Activated T-helper 17 cell treated with anti-CD3 and anti-CD28 coated beads, Interleukin-2, amount 50 U/mL, for 72 hours (primary cell): ENCODE results near the gene AIPL1. TPM values are rescaled to one million over a fixed set of nuclear protein-coding genes. Genes with fewer than 3 reads are reported as not detected.
A peak's percentile ranks its signal among the peaks of the same experiment; 100 is the strongest.

ENCODE experiments used
- ATAC-seq: fragments of 150-1000 bp; cut with Tn5 transposase; replicated peaks from 2 replicates; pipeline ENCODE4 v1.10.0; 2021; ENCODE audit warnings: mild to moderate bottlenecking, moderate library complexity
- H3K27ac Mint-ChIP-seq: one replicate; pipeline ENCODE4 v1.8.0; 2022; ENCODE audit warnings: mixed read lengths
- H3K27me3 Mint-ChIP-seq: one replicate; pipeline ENCODE4 v1.8.0; 2022; ENCODE audit warnings: mixed read lengths
- H3K36me3 Mint-ChIP-seq: one replicate; pipeline ENCODE4 v1.8.0; 2022; ENCODE audit warnings: low read depth, mild to moderate bottlenecking, mixed read lengths
- H3K4me1 Mint-ChIP-seq: one replicate; pipeline ENCODE4 v1.8.0; 2022; ENCODE audit warnings: mixed read lengths
- H3K4me3 Mint-ChIP-seq: one replicate; pipeline ENCODE4 v1.8.0; 2022; ENCODE audit warnings: mild to moderate bottlenecking, mixed read lengths
- H3K9me3 Mint-ChIP-seq: one replicate; pipeline ENCODE4 v1.8.0; 2022; ENCODE audit warnings: mixed read lengths
- total RNA-seq, 2 donors: library from RNA; stranded (reverse); gene quantifications; one replicate each; pipeline ENCODE4 v1.2.3, GENCODE V29; 2022

Gene AIPL1
- total RNA-seq, 2 donors from 2014 or later: not detected

DNA sequence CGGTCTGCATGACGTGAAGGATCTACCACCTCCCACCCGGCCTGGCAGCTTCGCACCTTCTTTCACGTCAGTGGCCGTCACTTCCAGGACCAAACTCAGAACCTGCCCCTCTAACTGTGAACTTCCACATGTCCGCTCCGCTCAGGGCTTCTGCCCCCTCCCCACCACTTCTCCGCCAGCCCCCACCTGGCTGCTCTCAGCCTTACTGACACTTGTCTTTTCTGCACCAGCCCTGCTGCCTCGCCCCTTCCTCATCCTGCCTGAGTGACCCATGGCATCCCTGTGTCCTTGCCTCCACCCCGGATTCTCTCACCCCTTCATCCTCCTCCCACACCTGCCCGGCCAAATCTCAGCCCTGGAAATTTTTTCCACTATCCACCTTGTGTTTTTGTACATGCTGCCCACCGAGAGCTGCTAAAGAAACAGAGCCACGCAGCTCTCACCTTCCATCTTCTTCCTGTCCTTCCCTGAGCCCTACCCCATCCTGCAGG lies 23.6 kb upstream of the AIPL1 start:
- Mint-ChIP-seq H3K4me1 (peaks cover 18% of the 10 kb centered on the region), H3K27ac (no peak overlapping the region), H3K9me3 (no peaks in the 10 kb centered on the region), H3K4me3 (no peak overlapping the region), H3K36me3 (no peaks in the 10 kb centered on the region), H3K27me3 (peaks cover 4% of the 10 kb centered on the region)
- ATAC-seq: no peak

DNA sequence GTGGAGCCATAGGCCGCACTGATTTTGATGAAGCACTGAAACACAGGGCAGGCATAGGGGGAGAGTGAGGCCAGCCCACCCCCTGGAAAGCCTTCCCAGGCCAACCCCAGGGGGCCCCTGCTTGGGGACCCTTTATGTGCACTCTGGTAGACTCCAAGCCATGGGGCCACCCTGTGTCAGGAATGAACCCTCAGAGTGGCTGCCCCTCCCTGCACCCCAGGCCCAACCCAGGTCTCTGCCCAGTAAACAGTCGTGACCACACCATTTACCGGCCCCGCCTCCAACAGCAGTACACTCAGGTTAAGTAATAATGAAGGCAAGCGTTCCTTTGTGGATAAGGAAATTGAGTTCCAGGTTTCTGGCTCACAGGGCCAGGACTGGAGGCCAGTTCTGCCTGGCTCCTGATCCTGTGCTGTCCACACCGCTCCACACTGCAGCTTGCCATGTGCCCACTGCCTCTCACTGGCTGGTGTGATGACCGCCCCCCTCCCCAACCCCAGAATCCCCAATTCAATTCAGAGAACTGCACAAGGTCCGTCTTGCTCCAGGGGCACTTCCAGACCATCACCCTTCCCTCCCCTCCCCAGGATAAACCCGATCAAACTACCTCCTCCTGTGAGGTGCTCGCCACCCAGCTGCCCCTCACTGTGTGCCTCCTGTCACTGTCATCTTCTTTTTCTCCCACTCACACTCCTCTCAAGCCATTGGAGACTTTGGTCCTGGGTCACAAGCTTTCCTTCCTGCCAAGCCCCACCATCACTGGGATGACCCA lies 23.0 kb upstream of the AIPL1 start:
- Mint-ChIP-seq H3K4me3 (no peak overlapping the region), H3K36me3 (no peaks in the 10 kb centered on the region), H3K9me3 (no peaks in the 10 kb centered on the region), H3K4me1 (peaks cover 18% of the 10 kb centered on the region), H3K27ac (no peak overlapping the region), H3K27me3 (peaks cover 4% of the 10 kb centered on the region)
- no peak for ATAC-seq

DNA sequence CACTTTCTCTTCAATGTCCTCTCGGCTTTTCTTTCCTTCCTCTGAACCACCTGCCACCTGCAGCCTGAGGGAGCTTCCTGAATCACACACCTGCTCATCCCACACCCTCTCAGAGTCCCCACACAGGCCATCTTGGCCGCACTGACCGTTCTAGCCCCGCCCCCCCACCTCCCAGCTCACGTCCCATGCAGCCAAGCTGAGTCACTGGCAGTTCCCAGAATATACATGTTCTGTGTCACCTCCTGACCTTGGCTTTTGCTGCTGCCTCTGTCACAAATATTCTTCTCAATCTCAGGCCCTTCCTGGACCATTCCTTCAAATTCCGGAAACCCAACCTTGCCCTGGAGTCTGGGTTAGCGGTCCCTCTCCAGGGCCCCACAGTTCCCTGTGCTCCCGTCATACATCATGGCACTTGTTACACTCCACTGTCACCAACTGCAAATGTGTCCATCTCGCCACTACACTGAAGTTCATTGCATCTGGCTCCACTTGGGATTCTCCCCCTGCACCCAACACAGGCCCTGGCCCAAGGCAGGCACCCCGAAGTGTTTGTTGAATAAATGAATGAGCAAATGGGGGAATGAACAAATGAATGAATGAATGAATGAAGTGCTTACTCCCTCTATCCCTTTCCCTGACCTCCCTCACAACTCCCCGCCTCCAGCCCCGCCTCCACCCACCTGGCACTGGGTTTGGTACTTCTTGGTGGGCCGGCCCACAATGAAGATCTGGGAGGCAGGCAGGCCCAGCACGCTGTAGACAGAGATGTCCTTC lies 22.2 kb upstream of the AIPL1 start:
- peak overlapping the region; percentile 22 for H3K4me3 Mint-ChIP-seq
- peak overlapping the region; percentile 3 for H3K27ac Mint-ChIP-seq
- no peaks in the 10 kb centered on the region for H3K9me3 Mint-ChIP-seq
- ATAC-seq: peak; percentile 60
- H3K36me3 Mint-ChIP-seq: no peaks in the 10 kb centered on the region
- no peaks in the 10 kb centered on the region for H3K27me3 Mint-ChIP-seq
- H3K4me1 Mint-ChIP-seq: peaks cover 15% of the 10 kb centered on the region

DNA sequence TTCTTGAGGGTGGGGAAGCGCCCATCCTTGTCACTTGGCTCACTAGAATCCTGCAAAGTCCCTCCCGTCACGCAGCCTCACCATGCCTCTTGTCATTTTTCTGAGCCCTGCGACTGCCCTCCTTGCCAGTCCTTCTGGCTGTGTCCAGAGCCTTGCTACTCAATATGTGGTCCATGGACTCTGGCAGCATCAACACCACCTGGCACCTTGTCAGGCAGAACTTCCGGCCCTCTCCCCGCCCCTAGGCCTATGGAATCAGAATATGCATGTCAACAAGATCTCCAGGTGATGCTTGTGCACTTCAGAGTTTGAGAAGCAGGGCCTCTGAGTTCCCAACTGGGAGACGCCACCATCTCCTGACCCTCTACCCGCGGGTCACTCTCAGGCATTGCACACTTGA lies 21.4 kb upstream of the AIPL1 start:
- ATAC-seq: no peak
- no peaks in the 10 kb centered on the region for H3K36me3 Mint-ChIP-seq
- peak overlapping the region; percentile 22 for H3K4me3 Mint-ChIP-seq
- peaks cover 9% of the 10 kb centered on the region for H3K4me1 Mint-ChIP-seq
- no peaks in the 10 kb centered on the region for H3K27me3 Mint-ChIP-seq
- peak overlapping the region; percentile 3 for H3K27ac Mint-ChIP-seq
- no peaks in the 10 kb centered on the region for H3K9me3 Mint-ChIP-seq

DNA sequence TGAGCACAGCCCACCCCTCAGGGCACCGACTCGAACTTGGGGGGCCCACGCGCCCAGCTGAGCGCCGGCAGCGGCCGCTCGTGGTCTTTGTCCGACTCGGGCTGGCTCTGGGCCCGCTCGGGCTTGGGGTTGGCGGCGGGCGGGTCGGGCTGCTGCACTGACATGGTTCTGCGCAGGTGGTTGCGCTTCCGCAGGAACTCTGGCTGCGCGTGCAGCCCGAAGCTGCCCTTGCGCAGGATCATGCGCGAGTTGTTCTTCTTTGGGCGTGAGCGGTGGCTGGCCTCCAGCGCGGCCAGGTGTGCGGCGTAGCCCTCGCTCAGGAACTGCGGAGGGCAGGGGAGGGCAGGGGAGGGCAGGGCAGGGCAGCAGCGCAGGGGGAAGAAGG lies 20.4 kb upstream of the AIPL1 start:
- Mint-ChIP-seq H3K36me3 (no peaks in the 10 kb centered on the region), H3K27ac (no peak overlapping the region), H3K9me3 (no peaks in the 10 kb centered on the region), H3K4me1 (peaks cover 14% of the 10 kb centered on the region), H3K4me3 (no peak overlapping the region), H3K27me3 (no peaks in the 10 kb centered on the region)
- ATAC-seq: peak; percentile 72

GRCh38 chr17:6454495-6455320 lies 19.8 kb upstream of the AIPL1 start:
- peak overlapping the region; percentile 37 for H3K4me3 Mint-ChIP-seq

GRCh38 chr17:6453279-6454024 lies 18.5 kb upstream of the AIPL1 start:
- Mint-ChIP-seq H3K4me1 (peaks cover 14% of the 10 kb centered on the region), H3K9me3 (no peaks in the 10 kb centered on the region), H3K36me3 (no peaks in the 10 kb centered on the region), H3K27me3 (no peaks in the 10 kb centered on the region), H3K27ac (no peak overlapping the region), H3K4me3 (peak overlapping the region; percentile 15)
- no peak for ATAC-seq

More at GRCh38 chr17:6454495-6455320, 19.8 kb upstream of the AIPL1 start:
- no peak for ATAC-seq
- Mint-ChIP-seq H3K4me1 (peaks cover 14% of the 10 kb centered on the region), H3K27ac (no peak overlapping the region), H3K36me3 (no peaks in the 10 kb centered on the region), H3K9me3 (no peaks in the 10 kb centered on the region), H3K27me3 (no peaks in the 10 kb centered on the region)

- peaks cover 14% of the 10 kb centered on the region for H3K4me1 Mint-ChIP-seq
- no peaks in the 10 kb centered on the region for H3K36me3 Mint-ChIP-seq
- no peak overlapping the region for H3K27ac Mint-ChIP-seq
- no peaks in the 10 kb centered on the region for H3K9me3 Mint-ChIP-seq
- H3K27me3 Mint-ChIP-seq: no peaks in the 10 kb centered on the region
- no peak overlapping the region for H3K4me3 Mint-ChIP-seq
- no peak for ATAC-seq
Observed at GRCh38 chr17:6452471-6453266, 17.7 kb upstream of the AIPL1 start.

- ATAC-seq: no peak
- no peaks in the 10 kb centered on the region for H3K9me3 Mint-ChIP-seq
- H3K4me3 Mint-ChIP-seq: no peak overlapping the region
- H3K36me3 Mint-ChIP-seq: no peaks in the 10 kb centered on the region
- H3K27ac Mint-ChIP-seq: no peak overlapping the region
- no peaks in the 10 kb centered on the region for H3K27me3 Mint-ChIP-seq
- peaks cover 4% of the 10 kb centered on the region for H3K4me1 Mint-ChIP-seq
Observed at GRCh38 chr17:6450926-6451832, 16.3 kb upstream of the AIPL1 start.

DNA sequence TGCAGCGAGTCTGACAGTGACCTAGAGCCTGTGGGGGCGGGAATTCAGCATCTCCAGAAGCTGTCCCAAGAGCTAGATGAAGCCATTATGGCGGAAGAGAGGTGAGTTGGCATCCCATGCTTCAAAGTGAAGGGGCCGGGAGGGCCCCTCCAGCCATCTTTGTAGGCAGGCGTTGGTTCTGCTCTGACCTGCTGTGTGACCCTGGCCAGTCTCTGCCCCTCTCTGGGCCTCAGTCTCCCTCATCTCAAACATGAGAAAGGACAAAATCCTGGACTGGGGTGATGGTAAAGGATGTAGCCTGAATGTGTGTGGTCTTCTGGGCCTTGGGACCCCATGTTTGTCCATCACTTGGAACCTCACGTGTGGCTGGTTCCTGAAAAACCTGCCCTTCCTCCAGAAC lies 14.4 kb upstream of the AIPL1 start:
- Mint-ChIP-seq H3K27ac (no peak overlapping the region), H3K4me1 (peaks cover 8% of the 10 kb centered on the region), H3K9me3 (no peaks in the 10 kb centered on the region), H3K27me3 (no peaks in the 10 kb centered on the region), H3K4me3 (no peak overlapping the region), H3K36me3 (no peaks in the 10 kb centered on the region)
- no peak for ATAC-seq

GRCh38 chr17:6448473-6448872 lies 13.6 kb upstream of the AIPL1 start:
- Mint-ChIP-seq H3K4me3 (no peak overlapping the region), H3K9me3 (no peaks in the 10 kb centered on the region), H3K27me3 (no peaks in the 10 kb centered on the region), H3K4me1 (peaks cover 15% of the 10 kb centered on the region), H3K36me3 (no peaks in the 10 kb centered on the region), H3K27ac (no peak overlapping the region)
- ATAC-seq: no peak

DNA sequence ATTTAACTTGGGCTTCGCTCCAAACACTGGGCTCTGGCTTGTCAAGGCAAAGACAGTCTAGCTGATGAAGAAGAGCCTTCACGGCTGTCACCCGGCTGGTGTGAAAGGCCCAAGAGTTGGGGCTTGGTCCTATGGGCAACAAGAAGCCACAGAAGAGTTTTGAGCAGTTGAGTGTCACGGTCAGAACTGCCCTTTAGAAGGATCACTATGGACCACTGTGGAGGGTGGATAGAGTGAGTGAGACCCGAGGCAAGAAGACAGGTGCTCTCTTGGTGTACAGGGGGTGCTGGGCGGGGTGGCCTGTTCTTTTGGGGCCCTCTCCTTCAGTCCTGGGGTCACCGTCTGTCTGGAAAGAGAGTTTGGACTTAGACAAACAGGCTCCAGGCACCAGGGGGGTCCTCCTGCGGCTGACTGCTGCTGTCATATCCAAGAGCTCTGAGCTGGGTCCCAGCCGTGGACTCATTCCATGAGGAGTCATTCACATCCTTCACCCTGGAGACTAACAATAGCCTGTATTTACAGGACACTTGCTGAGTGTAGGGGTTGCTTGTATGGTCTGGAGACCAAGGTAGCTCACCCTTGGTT lies 11.7 kb upstream of the AIPL1 start:
- no peak overlapping the region for H3K27ac Mint-ChIP-seq
- H3K4me3 Mint-ChIP-seq: no peak overlapping the region
- H3K9me3 Mint-ChIP-seq: no peaks in the 10 kb centered on the region
- H3K27me3 Mint-ChIP-seq: no peaks in the 10 kb centered on the region
- ATAC-seq: no peak
- peaks cover 18% of the 10 kb centered on the region for H3K4me1 Mint-ChIP-seq
- no peaks in the 10 kb centered on the region for H3K36me3 Mint-ChIP-seq
